HepG2 (cell line): ENCODE measurements around the gene REEP3. TPM values are rescaled to one million over a fixed set of nuclear protein-coding genes. Genes with fewer than 3 reads are reported as not detected.

Experiments
- ATF4 ChIP-seq, 2 experiments: fragments of 450-650 bp in 1 of 2; sonication (generic) in 1 of 2; formaldehyde crosslinking; IDR thresholded peaks; 2 replicates each; pipeline versions ENCODE4 v1.5.0 to v1.8.0; 2020 to 2022; ENCODE audit warnings: mild to moderate bottlenecking in 1 of 2, missing genetic modification reagents in 1 of 2
- CEBPB ChIP-seq: IDR thresholded peaks from 2 replicates; pipeline ENCODE4 v1.6.1; 2011; ENCODE audit warnings: low read depth, low read length, improper control_type of control experiment, borderline replicate concordance
- DR1 ChIP-seq: sonication (generic); formaldehyde crosslinking; IDR thresholded peaks from 2 replicates; pipeline ENCODE4 v1.8.0; 2021; ENCODE audit warnings: mild to moderate bottlenecking, missing genetic modification reagents, inconsistent platforms
- GABPB1 ChIP-seq: IDR thresholded peaks from 2 replicates; pipeline ENCODE4 v1.6.1; 2016; ENCODE audit warnings: mild to moderate bottlenecking, missing genetic modification reagents, moderate library complexity, missing compliant biosample characterization
- HNRNPK ChIP-seq: fragments of 200-400 bp; formaldehyde crosslinking; IDR thresholded peaks from 2 replicates; pipeline ENCODE4 v1.6.1; 2018; ENCODE audit warnings: low read length, low read depth, moderate library complexity, mild to moderate bottlenecking; ENCODE audit not compliant: poor library complexity, severe bottlenecking
- MEIS1 ChIP-seq: sonication (generic); formaldehyde crosslinking; IDR thresholded peaks from 2 replicates; pipeline ENCODE4 v1.9.0; 2021; ENCODE audit warnings: mild to moderate bottlenecking, missing genetic modification reagents, moderate library complexity, borderline replicate concordance
- NAIF1 ChIP-seq: sonication (generic); formaldehyde crosslinking; IDR thresholded peaks from 2 replicates; pipeline ENCODE4 v1.5.0; 2020; ENCODE audit warnings: mild to moderate bottlenecking, missing genetic modification reagents, borderline replicate concordance
- PAF1 ChIP-seq: IDR thresholded peaks from 2 replicates; pipeline ENCODE4 v1.6.1; 2016; ENCODE audit warnings: missing genetic modification reagents, missing compliant biosample characterization
- REXO4 ChIP-seq: sonication (generic); formaldehyde crosslinking; IDR thresholded peaks from 2 replicates; pipeline ENCODE4 v1.8.0; 2022; ENCODE audit warnings: missing genetic modification reagents, mild to moderate bottlenecking, borderline replicate concordance
- RFXANK ChIP-seq: IDR thresholded peaks from 2 replicates; pipeline ENCODE4 v1.6.1; 2016
- TIGD3 ChIP-seq: sonication (generic); formaldehyde crosslinking; IDR thresholded peaks from 2 replicates; pipeline ENCODE4 v1.5.1; 2020; ENCODE audit warnings: mild to moderate bottlenecking, missing genetic modification reagents, borderline replicate concordance
- ZBTB1 ChIP-seq: sonication (generic); formaldehyde crosslinking; IDR thresholded peaks from 2 replicates; pipeline ENCODE4 v1.4.0; 2020; ENCODE audit warnings: missing genetic modification reagents, borderline replicate concordance
- ZFP36L1 ChIP-seq: sonication (generic); formaldehyde crosslinking; IDR thresholded peaks from 2 replicates; pipeline ENCODE4 v1.8.0; 2022; ENCODE audit warnings: mild to moderate bottlenecking, missing genetic modification reagents, moderate library complexity
- ZFP82 ChIP-seq: sonication (generic); formaldehyde crosslinking; IDR thresholded peaks from 2 replicates; pipeline ENCODE4 v1.5.1; 2020; ENCODE audit warnings: mild to moderate bottlenecking, missing genetic modification reagents, borderline replicate concordance
- ZNF549 ChIP-seq: sonication (generic); formaldehyde crosslinking; IDR thresholded peaks from 2 replicates; pipeline ENCODE4 v1.5.0; 2020; ENCODE audit warnings: missing genetic modification reagents
- polyA plus RNA-seq, 8 experiments: library from polyadenylated mRNA; depleted of rRNA in 3 of 8; stranded (reverse) in 7 of 8; unstranded in 1 of 8; fragments of >200 nt; fragmentation: Illumina TruSeq in 4 of 8; extraction: Trizol in 4 of 8; gene quantifications; 2 replicates each; pipeline versions ENCODE4 v1.2.1 to v1.2.3, GENCODE V29; 2011 to 2016; ENCODE audit warnings: low read depth in 4 of 8, missing spikeins in 1 of 8, mixed read lengths in 1 of 8; ENCODE audit not compliant: insufficient read depth in 1 of 8
- total RNA-seq, 5 experiments: library from RNA; depleted of rRNA; stranded (reverse); fragments of >200 nt; fragmentation: Illumina TruSeq; extraction: Trizol; gene quantifications; 2 replicates each; pipeline ENCODE4 v1.2.3, GENCODE V29; 2016; ENCODE audit warnings: low read depth in 1 of 5
- TF ChIP-seq, protein P1 (sequence below): sonication (generic); formaldehyde crosslinking; IDR thresholded peaks from 2 replicates; pipeline ENCODE4 v1.4.0; 2020; ENCODE audit warnings: missing genetic modification reagents, borderline replicate concordance
- TF ChIP-seq, protein P2 (sequence below): sonication (generic); formaldehyde crosslinking; IDR thresholded peaks from 2 replicates; pipeline ENCODE4 v1.5.1; 2020; ENCODE audit warnings: mild to moderate bottlenecking, moderate library complexity, missing genetic modification reagents
- TF ChIP-seq, protein P3 (sequence below): sonication (generic); formaldehyde crosslinking; IDR thresholded peaks from 2 replicates; pipeline ENCODE4 v1.4.0; 2020; ENCODE audit warnings: mild to moderate bottlenecking, missing genetic modification reagents
- TF ChIP-seq, protein P4 (sequence below): sonication (generic); formaldehyde crosslinking; IDR thresholded peaks from 2 replicates; pipeline ENCODE4 v1.4.0; 2020; ENCODE audit warnings: missing genetic modification reagents

REEP3 gene
- total and polyA plus RNA-seq, 2 of the 13 experiments (the other 11 are each of a cell fraction or from before 2014, with no cell fraction given): 7.1 to 31.4 TPM

DNA sequence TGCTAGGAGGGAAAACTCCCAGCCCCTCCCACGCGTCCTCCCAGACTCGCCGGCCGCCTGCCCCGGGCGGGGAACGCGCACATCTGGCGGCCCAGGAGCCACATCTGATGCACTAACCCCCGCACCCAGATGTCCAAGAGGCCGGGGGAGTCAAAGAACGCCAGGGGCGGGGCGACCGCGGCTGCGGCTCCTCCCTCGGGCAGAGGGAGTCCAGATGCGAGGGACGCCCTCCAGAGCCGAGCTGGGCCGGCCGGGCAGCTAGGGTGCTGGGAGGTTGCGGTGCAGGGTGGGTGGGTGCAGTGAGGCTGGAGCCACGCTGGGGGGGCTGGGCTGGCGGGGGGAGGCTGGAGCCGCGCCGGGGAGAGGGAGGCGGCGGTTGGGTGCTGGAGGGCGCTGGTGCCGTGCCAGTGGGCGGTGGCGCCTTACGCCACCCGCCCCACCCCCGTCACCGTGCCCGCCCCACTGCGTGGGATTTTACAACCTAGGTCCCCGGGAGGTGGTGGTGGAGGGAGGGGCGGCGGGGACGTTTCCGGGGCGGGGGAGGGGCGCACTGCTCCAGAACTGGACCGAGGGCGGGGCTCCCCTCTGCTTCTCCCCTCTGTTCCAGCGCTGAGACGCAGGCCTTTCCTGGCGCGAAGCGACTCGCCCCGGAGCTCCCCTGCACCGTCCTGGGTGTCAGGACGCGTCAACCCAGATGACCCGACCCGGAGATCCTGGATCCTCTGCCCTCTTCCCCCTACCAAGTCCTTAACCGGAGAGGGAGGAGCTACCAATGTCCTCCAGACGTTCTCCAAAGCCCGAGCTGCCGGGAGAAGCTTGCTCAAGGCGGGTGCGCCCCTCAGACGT lies 109.1 kb downstream of the REEP3 start (continued):
- TF ChIP-seq MEIS1 (CRISPR knock-in tag) (no peak), ZFP82 (CRISPR knock-in tag) (no peak), TIGD3 (CRISPR knock-in tag) (no peak), ZFP36L1 (CRISPR knock-in tag) (0 out of 2 replicates have a peak, but pooled peaks have one; percentile 24), PAF1 (CRISPR knock-in tag) (no peak), HNRNPK (no peak), REXO4 (CRISPR knock-in tag) (no peak), DR1 (CRISPR knock-in tag) (no peak), GABPB1 (CRISPR knock-in tag) (no peak; the same call in 1 of the 2 replicates), ZBTB1 (CRISPR knock-in tag) (no peak), ZNF549 (CRISPR knock-in tag) (no peak), RFXANK (CRISPR knock-in tag) (no peak), CEBPB (no peak), ATF4 (CRISPR knock-in tag; IDR thresholded peaks at IDR 0.05) (no peak), NAIF1 (CRISPR knock-in tag) (no peak)
- TF ChIP-seq, protein P1, sequence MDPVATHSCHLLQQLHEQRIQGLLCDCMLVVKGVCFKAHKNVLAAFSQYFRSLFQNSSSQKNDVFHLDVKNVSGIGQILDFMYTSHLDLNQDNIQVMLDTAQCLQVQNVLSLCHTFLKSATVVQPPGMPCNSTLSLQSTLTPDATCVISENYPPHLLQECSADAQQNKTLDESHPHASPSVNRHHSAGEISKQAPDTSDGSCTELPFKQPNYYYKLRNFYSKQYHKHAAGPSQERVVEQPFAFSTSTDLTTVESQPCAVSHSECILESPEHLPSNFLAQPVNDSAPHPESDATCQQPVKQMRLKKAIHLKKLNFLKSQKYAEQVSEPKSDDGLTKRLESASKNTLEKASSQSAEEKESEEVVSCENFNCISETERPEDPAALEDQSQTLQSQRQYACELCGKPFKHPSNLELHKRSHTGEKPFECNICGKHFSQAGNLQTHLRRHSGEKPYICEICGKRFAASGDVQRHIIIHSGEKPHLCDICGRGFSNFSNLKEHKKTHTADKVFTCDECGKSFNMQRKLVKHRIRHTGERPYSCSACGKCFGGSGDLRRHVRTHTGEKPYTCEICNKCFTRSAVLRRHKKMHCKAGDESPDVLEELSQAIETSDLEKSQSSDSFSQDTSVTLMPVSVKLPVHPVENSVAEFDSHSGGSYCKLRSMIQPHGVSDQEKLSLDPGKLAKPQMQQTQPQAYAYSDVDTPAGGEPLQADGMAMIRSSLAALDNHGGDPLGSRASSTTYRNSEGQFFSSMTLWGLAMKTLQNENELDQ (CRISPR knock-in tag): no peak
- TF ChIP-seq, protein P2, sequence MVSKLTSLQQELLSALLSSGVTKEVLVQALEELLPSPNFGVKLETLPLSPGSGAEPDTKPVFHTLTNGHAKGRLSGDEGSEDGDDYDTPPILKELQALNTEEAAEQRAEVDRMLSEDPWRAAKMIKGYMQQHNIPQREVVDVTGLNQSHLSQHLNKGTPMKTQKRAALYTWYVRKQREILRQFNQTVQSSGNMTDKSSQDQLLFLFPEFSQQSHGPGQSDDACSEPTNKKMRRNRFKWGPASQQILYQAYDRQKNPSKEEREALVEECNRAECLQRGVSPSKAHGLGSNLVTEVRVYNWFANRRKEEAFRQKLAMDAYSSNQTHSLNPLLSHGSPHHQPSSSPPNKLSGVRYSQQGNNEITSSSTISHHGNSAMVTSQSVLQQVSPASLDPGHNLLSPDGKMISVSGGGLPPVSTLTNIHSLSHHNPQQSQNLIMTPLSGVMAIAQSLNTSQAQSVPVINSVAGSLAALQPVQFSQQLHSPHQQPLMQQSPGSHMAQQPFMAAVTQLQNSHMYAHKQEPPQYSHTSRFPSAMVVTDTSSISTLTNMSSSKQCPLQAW (CRISPR knock-in tag): 0 out of 2 replicates have a peak, but pooled peaks have one; percentile 27
- TF ChIP-seq, protein P3, sequence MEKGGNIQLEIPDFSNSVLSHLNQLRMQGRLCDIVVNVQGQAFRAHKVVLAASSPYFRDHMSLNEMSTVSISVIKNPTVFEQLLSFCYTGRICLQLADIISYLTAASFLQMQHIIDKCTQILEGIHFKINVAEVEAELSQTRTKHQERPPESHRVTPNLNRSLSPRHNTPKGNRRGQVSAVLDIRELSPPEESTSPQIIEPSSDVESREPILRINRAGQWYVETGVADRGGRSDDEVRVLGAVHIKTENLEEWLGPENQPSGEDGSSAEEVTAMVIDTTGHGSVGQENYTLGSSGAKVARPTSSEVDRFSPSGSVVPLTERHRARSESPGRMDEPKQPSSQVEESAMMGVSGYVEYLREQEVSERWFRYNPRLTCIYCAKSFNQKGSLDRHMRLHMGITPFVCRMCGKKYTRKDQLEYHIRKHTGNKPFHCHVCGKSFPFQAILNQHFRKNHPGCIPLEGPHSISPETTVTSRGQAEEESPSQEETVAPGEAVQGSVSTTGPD: no peak
- TF ChIP-seq, protein P4, sequence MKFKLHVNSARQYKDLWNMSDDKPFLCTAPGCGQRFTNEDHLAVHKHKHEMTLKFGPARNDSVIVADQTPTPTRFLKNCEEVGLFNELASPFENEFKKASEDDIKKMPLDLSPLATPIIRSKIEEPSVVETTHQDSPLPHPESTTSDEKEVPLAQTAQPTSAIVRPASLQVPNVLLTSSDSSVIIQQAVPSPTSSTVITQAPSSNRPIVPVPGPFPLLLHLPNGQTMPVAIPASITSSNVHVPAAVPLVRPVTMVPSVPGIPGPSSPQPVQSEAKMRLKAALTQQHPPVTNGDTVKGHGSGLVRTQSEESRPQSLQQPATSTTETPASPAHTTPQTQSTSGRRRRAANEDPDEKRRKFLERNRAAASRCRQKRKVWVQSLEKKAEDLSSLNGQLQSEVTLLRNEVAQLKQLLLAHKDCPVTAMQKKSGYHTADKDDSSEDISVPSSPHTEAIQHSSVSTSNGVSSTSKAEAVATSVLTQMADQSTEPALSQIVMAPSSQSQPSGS: no peak
